ENCODE measurements around the gene TRHDE. TPM values are rescaled to one million over a fixed set of nuclear protein-coding genes. Genes with fewer than 3 reads are reported as not detected.

The TRHDE gene
- polyA plus RNA-seq, 1 donor from 2014 or later = 20.6 TPM

GRCh38 chr12:72366255-72366654 lies 94.1 kb downstream of the TRHDE start:
- Histone ChIP-seq H3K79me2 (replicated peaks; ENCODE audit: insufficient read depth, low read length) (no peaks in the 10 kb centered on the region), H3K9me3 (ENCODE audit: low read length) (no peaks in the 10 kb centered on the region), H3K36me3 (ENCODE audit: insufficient read depth, low read length) (no peaks in the 10 kb centered on the region), H3K4me2 (ENCODE audit: low read length) (no peak overlapping the region), H2AFZ (ENCODE audit: low read depth, low read length) (no peak overlapping the region), H3K4me3 (ENCODE audit: low read length) (no peak overlapping the region), H3K27ac (ENCODE audit: low read length) (no peak overlapping the region), H4K20me1 (ENCODE audit: insufficient read depth) (no peaks in the 10 kb centered on the region), H3K9ac (ENCODE audit: low read length) (no peak overlapping the region), H3K27me3 (ENCODE audit: insufficient read depth, low read depth, low read length) (no peaks in the 10 kb centered on the region), H3K9me2 (ENCODE audit: insufficient read depth, low read length) (no peaks in the 10 kb centered on the region), H3F3A (ENCODE audit: insufficient read depth, low read length, poor library complexity, severe bottlenecking) (no peaks in the 10 kb centered on the region)
- no peak for TF ChIP-seq TAF1 (IDR thresholded peaks at IDR 0.05; ENCODE audit: low read depth)
- TF ChIP-seq POLR2AphosphoS5 (IDR thresholded peaks at IDR 0.05) = no peak
- no peak for TF ChIP-seq EZH2 (IDR thresholded peaks at IDR 0.05; ENCODE audit: borderline replicate concordance, insufficient read depth, low read length, poor library complexity, severe bottlenecking)
- no peak for TF ChIP-seq RAD21 (conservative IDR thresholded peaks at IDR 0.05)
- no peak for TF ChIP-seq CTCF (IDR thresholded peaks at IDR 0.05; ENCODE audit: poor library complexity, severe bottlenecking)
- no peak for TF ChIP-seq REST (IDR thresholded peaks at IDR 0.05; ENCODE audit: borderline replicate concordance)
- TF ChIP-seq SMC3 (conservative IDR thresholded peaks at IDR 0.05; ENCODE audit: poor library complexity) = no peak
- TF ChIP-seq MXI1 (conservative IDR thresholded peaks at IDR 0.05; ENCODE audit: poor library complexity, severe bottlenecking) = no peak
- no peak for TF ChIP-seq EP300 (conservative IDR thresholded peaks at IDR 0.05; ENCODE audit: poor library complexity, severe bottlenecking)

GRCh38 chr12:72368298-72368697 lies 96.1 kb downstream of the TRHDE start:
- no peaks in the 10 kb centered on the region for H3K79me2 ChIP-seq (replicated peaks; ENCODE audit: insufficient read depth, low read length)
- no peak for TF ChIP-seq EP300 (conservative IDR thresholded peaks at IDR 0.05; ENCODE audit: poor library complexity, severe bottlenecking)
- TF ChIP-seq RAD21 (conservative IDR thresholded peaks at IDR 0.05) = no peak
- no peak for TF ChIP-seq SMC3 (conservative IDR thresholded peaks at IDR 0.05; ENCODE audit: poor library complexity)
- no peak for TF ChIP-seq REST (IDR thresholded peaks at IDR 0.05; ENCODE audit: borderline replicate concordance)
- no peak for TF ChIP-seq POLR2AphosphoS5 (IDR thresholded peaks at IDR 0.05)
- TF ChIP-seq TAF1 (IDR thresholded peaks at IDR 0.05; ENCODE audit: low read depth) = no peak
- no peak for TF ChIP-seq CTCF (IDR thresholded peaks at IDR 0.05; ENCODE audit: poor library complexity, severe bottlenecking)
- no peak for TF ChIP-seq EZH2 (IDR thresholded peaks at IDR 0.05; ENCODE audit: borderline replicate concordance, insufficient read depth, low read length, poor library complexity, severe bottlenecking)
- no peak for TF ChIP-seq MXI1 (conservative IDR thresholded peaks at IDR 0.05; ENCODE audit: poor library complexity, severe bottlenecking)
- H3K27ac ChIP-seq (ENCODE audit: low read length) = no peak overlapping the region
- no peaks in the 10 kb centered on the region for H4K20me1 ChIP-seq (ENCODE audit: insufficient read depth)
- H3K9ac ChIP-seq (ENCODE audit: low read length) = no peak overlapping the region
- no peaks in the 10 kb centered on the region for H3F3A ChIP-seq (ENCODE audit: insufficient read depth, low read length, poor library complexity, severe bottlenecking)
- H3K4me2 ChIP-seq (ENCODE audit: low read length) = no peak overlapping the region
- no peaks in the 10 kb centered on the region for H3K36me3 ChIP-seq (ENCODE audit: insufficient read depth, low read length)
- no peaks in the 10 kb centered on the region for H3K9me2 ChIP-seq (ENCODE audit: insufficient read depth, low read length)
- H3K27me3 ChIP-seq (ENCODE audit: insufficient read depth, low read depth, low read length) = no peaks in the 10 kb centered on the region
- H3K9me3 ChIP-seq (ENCODE audit: low read length) = no peaks in the 10 kb centered on the region
- no peak overlapping the region for H2AFZ ChIP-seq (ENCODE audit: low read depth, low read length)
- no peak overlapping the region for H3K4me3 ChIP-seq (ENCODE audit: low read length)
